B cell (primary cell): ENCODE data around the gene GCDH. TPM values are rescaled to one million over a fixed set of nuclear protein-coding genes. Genes with fewer than 3 reads are reported as not detected.
A peak's percentile ranks its signal among the peaks of the same experiment; 100 is the strongest.

Source experiments
- ATAC-seq: fragments of 200-7000 bp; cut with Tn5 transposase; one replicate; pipeline ENCODE4 v1.10.0; 2021; ENCODE audit warnings: low read depth, mild to moderate bottlenecking, moderate number of reproducible peaks, moderate library complexity
- CTCF ChIA-PET: fragments of 350-600 bp; sonication (Branson Sonifier 250); formaldehyde crosslinking; loops from one replicate; lab custom pipeline; 2021; ENCODE audit warnings: antibody characterized with exemption, inconsistent platforms; lab: Charles Lee
- POLR2A ChIA-PET: fragments of 350-600 bp; sonication (Branson Sonifier 250); formaldehyde crosslinking; loops from one replicate; lab custom pipeline; 2021; ENCODE audit warnings: antibody characterized with exemption; lab: Charles Lee
- DNase-seq: peaks from one replicate; pipeline ENCODE4 v3.0.0; 2013
- H2AFZ ChIP-seq: 2 replicates; pipeline ENCODE4 v1.6.1; 2012; ENCODE audit warnings: mild to moderate bottlenecking, low read depth, low read length; ENCODE audit not compliant: insufficient read depth, poor library complexity, severe bottlenecking
- H3K27ac ChIP-seq, 2 donors: 1 replicate in 1 of 2; 2 replicates in 1 of 2; pipeline ENCODE4 v1.5.1; 2012 to 2013; ENCODE audit warnings: low read length in 2 of 2, mild to moderate bottlenecking in 2 of 2, moderate library complexity in 1 of 2
- H3K27me3 ChIP-seq, 4 experiments: fragments of 200-600 bp in 1 of 4; sonication (generic) in 1 of 4; replicated peaks in 1 of 4; 1 replicate in 2 of 4; 2 replicates in 2 of 4; pipeline versions ENCODE4 v1.6.1 to v1.7.0; 2013 to 2016; ENCODE audit warnings: low read length in 3 of 4, mild to moderate bottlenecking in 2 of 4, mixed read lengths in 1 of 4, moderate library complexity in 1 of 4; ENCODE audit not compliant: insufficient read depth in 4 of 4, control insufficient read depth in 3 of 4; ENCODE audit errors: control extremely low read depth in 1 of 4
- H3K36me3 ChIP-seq, 2 experiments: replicated peaks in 1 of 2; 1 replicate in 1 of 2; 2 replicates in 1 of 2; pipeline versions ENCODE4 v1.6.1 to v1.7.1; 2013; ENCODE audit warnings: low read length in 1 of 2; ENCODE audit not compliant: insufficient read depth in 2 of 2, control insufficient read depth in 1 of 2; ENCODE audit errors: control extremely low read depth in 1 of 2, extremely low read depth in 1 of 2
- H3K4me1 ChIP-seq, 2 donors: fragments of 200-600 bp in 1 of 2; sonication (generic) in 1 of 2; 1 replicate in 1 of 2; 2 replicates in 1 of 2; pipeline versions ENCODE4 v1.5.1 to v1.6.1; 2013 to 2017; ENCODE audit warnings: low read length in 2 of 2; ENCODE audit not compliant: control insufficient read depth in 2 of 2, insufficient read depth in 2 of 2
- H3K4me2 ChIP-seq: replicated peaks from 2 replicates; pipeline ENCODE3; 2012; ENCODE audit warnings: mild to moderate bottlenecking, low read depth, low read length; ENCODE audit not compliant: poor library complexity, severe bottlenecking
- H3K4me3 ChIP-seq, 5 experiments: fragments of 200-600 bp in 1 of 5; sonication (generic) in 1 of 5; 1 replicate in 3 of 5; 2 replicates in 2 of 5; pipeline versions ENCODE4 v1.5.1 to v1.7.0; 2011 to 2016; ENCODE audit warnings: low read length in 4 of 5, mild to moderate bottlenecking in 4 of 5, low read depth in 2 of 5, control low read depth in 1 of 5, moderate library complexity in 1 of 5; ENCODE audit not compliant: insufficient read depth in 1 of 5; ENCODE audit errors: control extremely low read depth in 1 of 5, extremely low read depth in 1 of 5
- H3K79me2 ChIP-seq: fragments of 200-600 bp; sonication (generic); one replicate; pipeline ENCODE4 v1.6.0; 2016; ENCODE audit warnings: low read length; ENCODE audit not compliant: control insufficient read depth, insufficient read depth
- H3K9ac ChIP-seq: fragments of 200-600 bp; sonication (generic); 2 replicates; pipeline ENCODE4 v1.6.1; 2017; ENCODE audit warnings: mild to moderate bottlenecking, low read length, moderate library complexity
- H3K9me3 ChIP-seq, 3 donors: one replicate each; pipeline versions ENCODE4 v1.6.1 to v1.7.1; 2013; ENCODE audit warnings: low read length in 2 of 3; ENCODE audit not compliant: control insufficient read depth in 2 of 3, insufficient read depth in 1 of 3; ENCODE audit errors: control extremely low read depth in 1 of 3
- H4K20me1 ChIP-seq: 2 replicates; pipeline ENCODE4 v1.6.0; 2012; ENCODE audit warnings: mild to moderate bottlenecking, low read length; ENCODE audit not compliant: insufficient read depth, control insufficient read depth, poor library complexity, severe bottlenecking
- H3K27ac Mint-ChIP-seq: one replicate; pipeline ENCODE4 v1.8.0; 2021; ENCODE audit warnings: mixed read lengths
- H3K27me3 Mint-ChIP-seq: one replicate; pipeline ENCODE4 v1.8.0; 2021; ENCODE audit warnings: mixed read lengths
- H3K4me1 Mint-ChIP-seq: one replicate; pipeline ENCODE4 v1.8.0; 2021; ENCODE audit warnings: mixed read lengths
- H3K4me3 Mint-ChIP-seq: one replicate; pipeline ENCODE4 v1.8.0; 2021; ENCODE audit warnings: mixed read lengths
- H3K9me3 Mint-ChIP-seq: one replicate; pipeline ENCODE4 v1.8.0; 2022; ENCODE audit warnings: mixed read lengths; ENCODE audit not compliant: insufficient read depth
- CTCF ChIP-seq: fragments of 200-600 bp; IDR thresholded peaks from one replicate; pipeline ENCODE4 v1.8.0; 2022; ENCODE audit warnings: antibody characterized with exemption, mild to moderate bottlenecking
- EZH2 ChIP-seq: IDR thresholded peaks from 2 replicates; pipeline ENCODE4 v1.6.1; 2012; ENCODE audit warnings: borderline replicate concordance, low read depth, mild to moderate bottlenecking, moderate library complexity, low read length; ENCODE audit not compliant: insufficient read depth, poor library complexity, severe bottlenecking
- WGBS: methylation state at CpG from one replicate; pipeline ENCODE4 v1.1.5; 2013; ENCODE audit warnings: missing lambda C conversion rate; ENCODE audit not compliant: insufficient coverage; 5-methylcytosine and 5-hydroxymethylcytosine counted together
- intact Hi-C: fragments of 100-400 bp; cut with micrococcal nuclease; formaldehyde crosslinking; loops from one replicate; pipeline ENCODE4 v1.10.0; 2022
- polyA plus RNA-seq: library from polyadenylated mRNA; depleted of rRNA; stranded (reverse); fragments of >200 nt; gene quantifications from 2 replicates; pipeline ENCODE4 v1.2.3, GENCODE V29; 2012
- total RNA-seq, 2 donors: library from RNA; stranded (reverse); fragments of 120-200 nt in 1 of 2; gene quantifications; 1 replicate in 1 of 2; 2 replicates in 1 of 2; pipeline versions ENCODE4 v1.2.3 to v1.2.4, GENCODE V29; 2013 to 2022

The GCDH gene
- total and polyA plus RNA-seq, 2 donors (not counting 1 experiment from before 2014, with no cell fraction given): 48.9 to 61.2 TPM

GRCh38 chr19:12880551-12881171, 10.3 kb upstream of the GCDH start:
- peak overlapping the region; percentile 96 for H3K27ac Mint-ChIP-seq
- peaks cover 25% of the 10 kb centered on the region for H3K4me1 Mint-ChIP-seq
- peak overlapping the region; percentile 58 to 97 (median 83) for H3K4me3 ChIP-seq
- H2AFZ ChIP-seq: peak overlapping the region; percentile 80
- POLR2A ChIA-PET: interaction anchor here (0.5 to 1.6 kb wide), 6 partner anchors 10 to 199 kb away, joined by 3 to 8 read pairs (median 4); partner anchors contain the start of gene GCDH
- peaks cover 19% of the 10 kb centered on the region for H3K79me2 ChIP-seq
- peak overlapping the region; percentile 94 to 98 for H3K27ac ChIP-seq
- 16% methylated on average over 28 of the region's 29 CpGs for WGBS
- H3K4me2 ChIP-seq: peak overlapping the region; percentile 90
- H4K20me1 ChIP-seq: no peaks in the 10 kb centered on the region
- H3K4me1 ChIP-seq: peaks cover 19 to 37% of the 10 kb centered on the region in 2 donors
- peaks cover 0 to 40% (median 5%) of the 10 kb centered on the region in 3 donors for H3K9me3 ChIP-seq
- no peaks in the 10 kb centered on the region for H3K27me3 Mint-ChIP-seq
- no peaks in the 10 kb centered on the region for H3K9me3 Mint-ChIP-seq
- TF ChIP-seq CTCF: no peak
- no peak for TF ChIP-seq EZH2
- intact Hi-C loops: loop anchor here (1.0 to 2.0 kb wide), 2 partner anchors 10 to 14 kb away; no protein-coding TSS in a partner anchor
- H3K4me3 Mint-ChIP-seq: peak overlapping the region; percentile 84
- peak; percentile 11 for ATAC-seq
- no peaks in the 10 kb centered on the region for H3K27me3 ChIP-seq
- CTCF ChIA-PET: interaction anchor here (1.0 to 7.1 kb wide), 5 partner anchors 10 to 118 kb away, joined by 4 to 58 read pairs (median 5); partner anchors contain the start of gene GCDH
- H3K9ac ChIP-seq: peak overlapping the region; percentile 90
- no peak for DNase-seq
- peaks cover 0 to 20% of the 10 kb centered on the region in 2 experiments for H3K36me3 ChIP-seq
